HEK293 (cell line): ENCODE results near the gene NFIX.
A peak's percentile ranks its signal among the peaks of the same experiment; 100 is the strongest.

Source experiments
- KLF1 ChIP-seq: fragments of 450-650 bp; formaldehyde crosslinking; IDR thresholded peaks from 2 replicates; pipeline ENCODE4 v1.5.1; 2016; ENCODE audit warnings: missing biosample characterization, missing genetic modification characterization
- KLF9 ChIP-seq: fragments of 450-650 bp; formaldehyde crosslinking; IDR thresholded peaks from 2 replicates; pipeline ENCODE4 v1.5.1; 2016; ENCODE audit warnings: missing biosample characterization, missing genetic modification characterization, low read depth
- MZF1 ChIP-seq: fragments of 450-650 bp; formaldehyde crosslinking; IDR thresholded peaks from 2 replicates; pipeline ENCODE4 v1.5.1; 2017; ENCODE audit warnings: missing biosample characterization, missing genetic modification characterization, borderline replicate concordance
- SCRT1 ChIP-seq: fragments of 450-650 bp; formaldehyde crosslinking; IDR thresholded peaks from 2 replicates; pipeline ENCODE4 v1.5.1; 2016; ENCODE audit warnings: missing biosample characterization, missing genetic modification characterization, borderline replicate concordance
- TRIM28 ChIP-seq: IDR thresholded peaks from 2 replicates; pipeline ENCODE4 v1.6.1; 2011; ENCODE audit warnings: low read length, control low read depth, borderline replicate concordance
- WT1 ChIP-seq: fragments of 450-650 bp; formaldehyde crosslinking; IDR thresholded peaks from 2 replicates; pipeline ENCODE4 v1.5.1; 2016; ENCODE audit warnings: missing biosample characterization, missing genetic modification characterization
- ZBTB21 ChIP-seq: fragments of 450-650 bp; formaldehyde crosslinking; IDR thresholded peaks from 2 replicates; pipeline ENCODE4 v1.5.1; 2017; ENCODE audit warnings: missing biosample characterization, missing genetic modification characterization
- ZFP69B ChIP-seq: fragments of 450-650 bp; formaldehyde crosslinking; IDR thresholded peaks from 2 replicates; pipeline ENCODE4 v1.5.1; 2016; ENCODE audit warnings: missing biosample characterization, missing genetic modification characterization
- ZNF10 ChIP-seq: fragments of 450-650 bp; formaldehyde crosslinking; IDR thresholded peaks from 2 replicates; pipeline ENCODE4 v1.5.1; 2017; ENCODE audit warnings: missing biosample characterization, missing genetic modification characterization
- ZNF132 ChIP-seq: fragments of 450-650 bp; formaldehyde crosslinking; IDR thresholded peaks from 2 replicates; pipeline ENCODE4 v1.5.1; 2017; ENCODE audit warnings: missing biosample characterization, missing genetic modification characterization, borderline replicate concordance
- ZNF140 ChIP-seq: fragments of 450-650 bp; formaldehyde crosslinking; IDR thresholded peaks from 2 replicates; pipeline ENCODE4 v1.5.1; 2016; ENCODE audit warnings: missing biosample characterization, missing genetic modification characterization
- ZNF157 ChIP-seq: fragments of 450-650 bp; formaldehyde crosslinking; IDR thresholded peaks from 2 replicates; pipeline ENCODE4 v1.5.1; 2016; ENCODE audit warnings: missing biosample characterization, missing genetic modification characterization
- ZNF184 ChIP-seq: fragments of 450-650 bp; IDR thresholded peaks from 2 replicates; pipeline ENCODE4 v1.5.1; 2018; ENCODE audit warnings: missing biosample characterization, mild to moderate bottlenecking, missing genetic modification characterization
- ZNF19 ChIP-seq: fragments of 450-650 bp; formaldehyde crosslinking; IDR thresholded peaks from 2 replicates; pipeline ENCODE4; 2016; ENCODE audit warnings: missing biosample characterization, missing genetic modification characterization, low read depth
- ZNF202 ChIP-seq: fragments of 450-650 bp; formaldehyde crosslinking; IDR thresholded peaks from 2 replicates; pipeline ENCODE4 v1.5.1; 2016; ENCODE audit warnings: missing biosample characterization, missing genetic modification characterization, borderline replicate concordance
- ZNF24 ChIP-seq: fragments of 450-650 bp; formaldehyde crosslinking; IDR thresholded peaks from 2 replicates; pipeline ENCODE4 v1.5.1; 2016; ENCODE audit warnings: missing biosample characterization, missing genetic modification characterization
- ZNF274 ChIP-seq, 2 experiments: fragments of 200-500 bp in 1 of 2; fragments of 450-650 bp in 1 of 2; sonication (Bioruptor generic) in 1 of 2; formaldehyde crosslinking in 1 of 2; IDR thresholded peaks; 2 replicates each; pipeline versions ENCODE4 v1.5.1 to v1.6.1; 2014 to 2016; ENCODE audit warnings: borderline replicate concordance in 1 of 2, inconsistent platforms in 1 of 2, low read length in 1 of 2, missing biosample characterization in 1 of 2, missing genetic modification characterization in 1 of 2
- ZNF335 ChIP-seq: fragments of 450-650 bp; formaldehyde crosslinking; conservative IDR thresholded peaks from 2 replicates; pipeline ENCODE4 v1.5.1; 2016; ENCODE audit warnings: missing biosample characterization, missing genetic modification characterization
- ZNF423 ChIP-seq: fragments of 450-650 bp; formaldehyde crosslinking; IDR thresholded peaks from 2 replicates; pipeline ENCODE4 v1.5.1; 2016; ENCODE audit warnings: missing biosample characterization, missing genetic modification characterization
- ZNF544 ChIP-seq: fragments of 450-650 bp; formaldehyde crosslinking; IDR thresholded peaks from 2 replicates; pipeline ENCODE4 v1.5.0; 2017; ENCODE audit warnings: missing biosample characterization, missing genetic modification characterization
- ZNF561 ChIP-seq: fragments of 450-650 bp; IDR thresholded peaks from 2 replicates; pipeline ENCODE4 v1.5.1; 2018; ENCODE audit warnings: missing biosample characterization, missing genetic modification characterization, borderline replicate concordance
- ZNF654 ChIP-seq: fragments of 450-650 bp; formaldehyde crosslinking; IDR thresholded peaks from 2 replicates; pipeline ENCODE4 v1.5.1; 2016; ENCODE audit warnings: low read depth, missing biosample characterization, missing genetic modification characterization
- ZNF664 ChIP-seq: fragments of 450-650 bp; formaldehyde crosslinking; IDR thresholded peaks from 2 replicates; pipeline ENCODE4 v1.5.1; 2016; ENCODE audit warnings: missing biosample characterization, missing genetic modification characterization
- ZXDB ChIP-seq: fragments of 450-650 bp; formaldehyde crosslinking; IDR thresholded peaks from 2 replicates; pipeline ENCODE4 v1.5.1; 2016; ENCODE audit warnings: missing biosample characterization, missing genetic modification characterization
- TF ChIP-seq, protein P1 (sequence below): fragments of 450-650 bp; formaldehyde crosslinking; IDR thresholded peaks from 2 replicates; pipeline ENCODE4 v1.5.1; 2016; ENCODE audit warnings: missing biosample characterization, missing genetic modification characterization, low read depth
- TF ChIP-seq, protein P2 (sequence below): fragments of 450-650 bp; formaldehyde crosslinking; optimal IDR thresholded peaks from 2 replicates; pipeline ENCODE3; 2016; ENCODE audit warnings: missing biosample characterization, mild to moderate bottlenecking, missing genetic modification characterization
- TF ChIP-seq, protein P3 (sequence below): fragments of 450-650 bp; IDR thresholded peaks from 2 replicates; pipeline ENCODE4 v1.5.1; 2018; ENCODE audit warnings: missing biosample characterization, missing genetic modification characterization
- TF ChIP-seq, protein P4 (sequence below): fragments of 450-650 bp; formaldehyde crosslinking; IDR thresholded peaks from 2 replicates; pipeline ENCODE4 v1.5.1; 2016; ENCODE audit warnings: missing biosample characterization, missing genetic modification characterization
- TF ChIP-seq, protein P5 (sequence below): fragments of 450-650 bp; formaldehyde crosslinking; IDR thresholded peaks from 2 replicates; pipeline ENCODE4 v1.5.1; 2016; ENCODE audit warnings: missing biosample characterization, missing genetic modification characterization
- TF ChIP-seq, protein P6 (sequence below): fragments of 450-650 bp; formaldehyde crosslinking; IDR thresholded peaks from 2 replicates; pipeline ENCODE4 v1.5.1; 2016; ENCODE audit warnings: missing biosample characterization, missing genetic modification characterization

The NFIX gene

DNA sequence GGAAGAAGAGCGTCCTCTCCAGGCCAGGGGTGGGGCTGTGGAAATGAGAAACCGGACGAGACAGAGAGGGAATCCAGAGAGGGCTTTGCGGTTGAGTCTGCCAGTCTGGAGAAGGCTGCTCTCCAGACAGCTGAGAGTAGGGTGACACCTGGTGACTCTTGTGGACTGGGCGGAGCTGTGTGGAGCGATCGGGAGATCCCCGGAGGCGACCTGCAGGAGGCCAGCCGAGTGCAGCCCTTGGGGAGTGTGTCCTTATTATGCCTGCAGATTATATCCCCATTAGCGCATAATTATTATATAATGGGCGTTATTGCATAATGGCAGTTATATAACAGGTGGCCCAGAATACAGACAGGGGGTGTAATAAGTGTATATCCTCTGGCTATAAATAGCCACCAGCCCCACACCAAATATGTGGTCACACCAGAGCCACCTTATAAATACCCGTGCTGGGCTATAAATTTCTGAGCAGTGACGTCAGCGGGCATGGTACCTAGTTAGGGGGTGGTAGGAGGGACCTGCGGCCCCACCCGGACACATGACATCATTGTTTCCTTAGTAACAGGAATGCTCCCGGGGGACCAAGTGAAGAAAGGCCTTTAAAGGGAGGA, 41.2 kb downstream of the NFIX start (continued):
- TF ChIP-seq, protein P1, sequence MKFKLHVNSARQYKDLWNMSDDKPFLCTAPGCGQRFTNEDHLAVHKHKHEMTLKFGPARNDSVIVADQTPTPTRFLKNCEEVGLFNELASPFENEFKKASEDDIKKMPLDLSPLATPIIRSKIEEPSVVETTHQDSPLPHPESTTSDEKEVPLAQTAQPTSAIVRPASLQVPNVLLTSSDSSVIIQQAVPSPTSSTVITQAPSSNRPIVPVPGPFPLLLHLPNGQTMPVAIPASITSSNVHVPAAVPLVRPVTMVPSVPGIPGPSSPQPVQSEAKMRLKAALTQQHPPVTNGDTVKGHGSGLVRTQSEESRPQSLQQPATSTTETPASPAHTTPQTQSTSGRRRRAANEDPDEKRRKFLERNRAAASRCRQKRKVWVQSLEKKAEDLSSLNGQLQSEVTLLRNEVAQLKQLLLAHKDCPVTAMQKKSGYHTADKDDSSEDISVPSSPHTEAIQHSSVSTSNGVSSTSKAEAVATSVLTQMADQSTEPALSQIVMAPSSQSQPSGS (tag by site-specific recombination) = peak; percentile 99
- peak; percentile 60 for TF ChIP-seq KLF9
- TF ChIP-seq, protein P2, sequence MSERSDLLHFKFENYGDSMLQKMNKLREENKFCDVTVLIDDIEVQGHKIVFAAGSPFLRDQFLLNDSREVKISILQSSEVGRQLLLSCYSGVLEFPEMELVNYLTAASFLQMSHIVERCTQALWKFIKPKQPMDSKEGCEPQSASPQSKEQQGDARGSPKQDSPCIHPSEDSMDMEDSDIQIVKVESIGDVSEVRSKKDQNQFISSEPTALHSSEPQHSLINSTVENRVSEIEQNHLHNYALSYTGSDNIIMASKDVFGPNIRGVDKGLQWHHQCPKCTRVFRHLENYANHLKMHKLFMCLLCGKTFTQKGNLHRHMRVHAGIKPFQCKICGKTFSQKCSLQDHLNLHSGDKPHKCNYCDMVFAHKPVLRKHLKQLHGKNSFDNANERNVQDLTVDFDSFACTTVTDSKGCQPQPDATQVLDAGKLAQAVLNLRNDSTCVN (tag by site-specific recombination) = peak; percentile 11
- TF ChIP-seq ZNF184 (tag by site-specific recombination) = peak; percentile 68; the same call in 1 of the 2 replicates
- TF ChIP-seq ZNF132 (tag by site-specific recombination) = no peak
- peak; percentile 52; the same call in 1 of the 2 replicates for TF ChIP-seq ZFP69B (tag by site-specific recombination)
- no peak for TF ChIP-seq ZNF274 (IDR thresholded peaks at IDR 0.05; ENCODE audit: low read length)
- no peak for TF ChIP-seq ZNF274 (tag by site-specific recombination; IDR thresholded peaks at IDR 0.05; ENCODE audit: borderline replicate concordance)
- no peak for TF ChIP-seq ZNF664
- TF ChIP-seq TRIM28 = no peak
- no peak for TF ChIP-seq ZNF544
- peak; percentile 77 for TF ChIP-seq ZNF10 (tag by site-specific recombination)
- TF ChIP-seq MZF1 (tag by site-specific recombination) = peak; percentile 54; the same call in 1 of the 2 replicates
- TF ChIP-seq, protein P3, sequence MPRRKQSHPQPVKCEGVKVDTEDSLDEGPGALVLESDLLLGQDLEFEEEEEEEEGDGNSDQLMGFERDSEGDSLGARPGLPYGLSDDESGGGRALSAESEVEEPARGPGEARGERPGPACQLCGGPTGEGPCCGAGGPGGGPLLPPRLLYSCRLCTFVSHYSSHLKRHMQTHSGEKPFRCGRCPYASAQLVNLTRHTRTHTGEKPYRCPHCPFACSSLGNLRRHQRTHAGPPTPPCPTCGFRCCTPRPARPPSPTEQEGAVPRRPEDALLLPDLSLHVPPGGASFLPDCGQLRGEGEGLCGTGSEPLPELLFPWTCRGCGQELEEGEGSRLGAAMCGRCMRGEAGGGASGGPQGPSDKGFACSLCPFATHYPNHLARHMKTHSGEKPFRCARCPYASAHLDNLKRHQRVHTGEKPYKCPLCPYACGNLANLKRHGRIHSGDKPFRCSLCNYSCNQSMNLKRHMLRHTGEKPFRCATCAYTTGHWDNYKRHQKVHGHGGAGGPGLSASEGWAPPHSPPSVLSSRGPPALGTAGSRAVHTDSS (tag by site-specific recombination) = 0 out of 2 replicates have a peak, but pooled peaks have one; percentile 6
- TF ChIP-seq WT1 = peak; percentile 80
- no peak for TF ChIP-seq ZNF157 (tag by site-specific recombination)
- no peak for TF ChIP-seq ZNF140
- TF ChIP-seq ZNF335 = peak; percentile 98
- TF ChIP-seq ZNF202 = no peak
- TF ChIP-seq ZXDB (tag by site-specific recombination) = peak; percentile 55; the same call in 1 of the 2 replicates
- TF ChIP-seq, protein P4, sequence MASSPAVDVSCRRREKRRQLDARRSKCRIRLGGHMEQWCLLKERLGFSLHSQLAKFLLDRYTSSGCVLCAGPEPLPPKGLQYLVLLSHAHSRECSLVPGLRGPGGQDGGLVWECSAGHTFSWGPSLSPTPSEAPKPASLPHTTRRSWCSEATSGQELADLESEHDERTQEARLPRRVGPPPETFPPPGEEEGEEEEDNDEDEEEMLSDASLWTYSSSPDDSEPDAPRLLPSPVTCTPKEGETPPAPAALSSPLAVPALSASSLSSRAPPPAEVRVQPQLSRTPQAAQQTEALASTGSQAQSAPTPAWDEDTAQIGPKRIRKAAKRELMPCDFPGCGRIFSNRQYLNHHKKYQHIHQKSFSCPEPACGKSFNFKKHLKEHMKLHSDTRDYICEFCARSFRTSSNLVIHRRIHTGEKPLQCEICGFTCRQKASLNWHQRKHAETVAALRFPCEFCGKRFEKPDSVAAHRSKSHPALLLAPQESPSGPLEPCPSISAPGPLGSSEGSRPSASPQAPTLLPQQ = peak; percentile 61
- no peak for TF ChIP-seq ZNF423 (tag by site-specific recombination)
- TF ChIP-seq KLF1 = peak; percentile 92
- TF ChIP-seq, protein P5, sequence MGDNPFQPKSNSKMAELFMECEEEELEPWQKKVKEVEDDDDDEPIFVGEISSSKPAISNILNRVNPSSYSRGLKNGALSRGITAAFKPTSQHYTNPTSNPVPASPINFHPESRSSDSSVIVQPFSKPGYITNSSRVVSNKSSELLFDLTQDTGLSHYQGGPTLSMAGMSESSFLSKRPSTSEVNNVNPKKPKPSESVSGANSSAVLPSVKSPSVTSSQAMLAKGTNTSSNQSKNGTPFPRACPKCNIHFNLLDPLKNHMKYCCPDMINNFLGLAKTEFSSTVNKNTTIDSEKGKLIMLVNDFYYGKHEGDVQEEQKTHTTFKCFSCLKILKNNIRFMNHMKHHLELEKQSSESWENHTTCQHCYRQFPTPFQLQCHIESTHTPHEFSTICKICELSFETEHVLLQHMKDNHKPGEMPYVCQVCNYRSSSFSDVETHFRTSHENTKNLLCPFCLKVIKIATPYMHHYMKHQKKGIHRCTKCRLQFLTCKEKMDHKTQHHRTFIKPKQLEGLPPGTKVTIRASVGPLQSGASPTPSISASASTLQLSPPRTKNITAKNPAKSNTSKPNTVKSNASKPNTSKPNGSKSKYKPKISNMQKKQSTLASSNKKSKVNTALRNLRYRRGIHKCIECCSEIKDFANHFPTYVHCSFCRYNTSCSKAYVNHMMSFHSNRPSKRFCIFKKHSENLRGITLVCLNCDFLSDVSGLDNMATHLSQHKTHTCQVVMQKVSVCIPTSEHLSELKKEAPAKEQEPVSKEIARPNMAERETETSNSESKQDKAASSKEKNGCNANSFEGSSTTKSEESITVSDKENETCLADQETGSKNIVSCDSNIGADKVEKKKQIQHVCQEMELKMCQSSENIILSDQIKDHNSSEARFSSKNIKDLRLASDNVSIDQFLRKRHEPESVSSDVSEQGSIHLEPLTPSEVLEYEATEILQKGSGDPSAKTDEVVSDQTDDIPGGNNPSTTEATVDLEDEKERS = no peak
- peak; percentile 46; the same call in 1 of the 2 replicates for TF ChIP-seq ZNF561 (tag by site-specific recombination)
- peak; percentile 91 for TF ChIP-seq ZBTB21 (tag by site-specific recombination)
- no peak for TF ChIP-seq ZNF19 (tag by site-specific recombination)
- peak; percentile 49 for TF ChIP-seq SCRT1
- TF ChIP-seq ZNF24 (tag by site-specific recombination) = 0 out of 2 replicates have a peak, but pooled peaks have one; percentile 58
- TF ChIP-seq, protein P6, sequence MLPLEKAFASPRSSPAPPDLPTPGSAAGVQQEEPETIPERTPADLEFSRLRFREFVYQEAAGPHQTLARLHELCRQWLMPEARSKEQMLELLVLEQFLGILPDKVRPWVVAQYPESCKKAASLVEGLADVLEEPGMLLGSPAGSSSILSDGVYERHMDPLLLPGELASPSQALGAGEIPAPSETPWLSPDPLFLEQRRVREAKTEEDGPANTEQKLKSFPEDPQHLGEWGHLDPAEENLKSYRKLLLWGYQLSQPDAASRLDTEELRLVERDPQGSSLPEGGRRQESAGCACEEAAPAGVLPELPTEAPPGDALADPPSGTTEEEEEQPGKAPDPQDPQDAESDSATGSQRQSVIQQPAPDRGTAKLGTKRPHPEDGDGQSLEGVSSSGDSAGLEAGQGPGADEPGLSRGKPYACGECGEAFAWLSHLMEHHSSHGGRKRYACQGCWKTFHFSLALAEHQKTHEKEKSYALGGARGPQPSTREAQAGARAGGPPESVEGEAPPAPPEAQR (tag by site-specific recombination) = no peak
- TF ChIP-seq ZNF654 (tag by site-specific recombination) = peak; percentile 40
